WERI-Rb-1 (cell line): Measurements from ENCODE around the gene PRKCA.

Experiments
- DNase-seq: peaks from one replicate; pipeline ENCODE4 v3.0.0-alpha.2; 2020
- H3K27ac ChIP-seq: fragments of 250-450 bp; sonication (Bioruptor Pico); 2 replicates; pipeline ENCODE4 v1.5.1; 2020; ENCODE audit warnings: mild to moderate bottlenecking, moderate library complexity
- H3K27me3 ChIP-seq: fragments of 250-450 bp; sonication (Bioruptor Pico); 2 replicates; pipeline ENCODE4 v1.5.1; 2021; ENCODE audit warnings: mild to moderate bottlenecking, low read depth, moderate library complexity; ENCODE audit not compliant: insufficient read depth, severe bottlenecking
- H3K36me3 ChIP-seq: fragments of 250-450 bp; sonication (Bioruptor Pico); 2 replicates; pipeline ENCODE4 v1.5.1; 2020; ENCODE audit warnings: mild to moderate bottlenecking, moderate library complexity
- H3K4me3 ChIP-seq: 2 replicates; pipeline ENCODE4 v1.5.1; 2011; ENCODE audit warnings: low read depth, mild to moderate bottlenecking, control low read depth, low read length
- H3K9me3 ChIP-seq: fragments of 250-450 bp; sonication (Bioruptor Pico); 2 replicates; pipeline ENCODE4 v1.5.1; 2021; ENCODE audit warnings: mild to moderate bottlenecking, moderate library complexity; ENCODE audit not compliant: severe bottlenecking
- CTCF ChIP-seq: IDR thresholded peaks from 2 replicates; pipeline ENCODE4 v1.5.1; 2011; ENCODE audit warnings: low read depth, mild to moderate bottlenecking, control low read depth, inconsistent platforms, low read length

PRKCA gene

GRCh38 chr17:66272811-66273585 is 29.4 kb upstream of the PRKCA start:
- no peak overlapping the region for H3K27ac ChIP-seq
- peaks cover 9% of the 10 kb centered on the region for H3K9me3 ChIP-seq
- H3K27me3 ChIP-seq = no peaks in the 10 kb centered on the region
- H3K36me3 ChIP-seq = no peaks in the 10 kb centered on the region
- no peak for TF ChIP-seq CTCF
- H3K4me3 ChIP-seq = no peak overlapping the region
- no peak for DNase-seq

DNA sequence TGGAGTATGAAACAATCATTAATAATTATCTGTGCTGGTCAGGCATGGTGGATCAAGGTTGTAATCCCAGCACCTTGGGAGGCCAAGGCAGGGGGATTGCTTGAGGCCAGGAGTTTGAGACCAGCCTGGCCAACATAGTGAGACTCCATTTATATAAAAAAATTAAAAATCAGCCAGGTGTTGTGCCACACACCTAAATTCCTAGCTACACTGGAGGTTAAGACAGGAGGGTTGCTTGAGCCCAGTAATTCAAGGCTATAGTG is 28.9 kb upstream of the PRKCA start:
- no peak overlapping the region for H3K4me3 ChIP-seq
- H3K27me3 ChIP-seq = no peaks in the 10 kb centered on the region
- no peak overlapping the region for H3K27ac ChIP-seq
- no peak for DNase-seq
- H3K9me3 ChIP-seq = peaks cover 9% of the 10 kb centered on the region
- no peaks in the 10 kb centered on the region for H3K36me3 ChIP-seq
- TF ChIP-seq CTCF = no peak

DNA sequence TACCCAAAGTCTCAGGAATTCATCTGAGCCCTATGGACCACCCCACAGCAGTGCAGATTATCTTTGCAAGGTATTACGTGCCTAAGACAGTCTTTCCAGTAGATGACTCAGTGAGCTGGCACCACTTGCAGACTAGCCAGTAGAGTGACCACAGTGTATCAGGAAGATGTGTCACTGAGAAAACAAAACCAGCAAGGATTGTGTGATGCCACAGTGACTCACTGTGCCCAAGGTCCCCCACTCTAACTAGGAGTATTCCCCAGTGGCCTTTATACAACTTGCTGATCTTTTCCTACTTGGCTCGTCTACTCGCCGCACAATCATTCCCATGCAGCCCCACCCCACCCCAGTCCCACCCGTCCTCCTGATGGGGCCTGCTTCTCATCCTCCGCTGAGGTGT is 26.8 kb upstream of the PRKCA start:
- DNase-seq = no peak

GRCh38 chr17:66276328-66276937 is 26.0 kb upstream of the PRKCA start:
- no peak overlapping the region for H3K27ac ChIP-seq
- H3K9me3 ChIP-seq = peaks cover 6% of the 10 kb centered on the region
- H3K27me3 ChIP-seq = no peaks in the 10 kb centered on the region
- no peak for DNase-seq
- TF ChIP-seq CTCF = no peak
- H3K4me3 ChIP-seq = no peak overlapping the region
- H3K36me3 ChIP-seq = no peaks in the 10 kb centered on the region

More for the DNA sequence above, 26.8 kb upstream of the PRKCA start:
- Histone ChIP-seq H3K4me3 (no peak overlapping the region), H3K27me3 (no peaks in the 10 kb centered on the region), H3K9me3 (peaks cover 9% of the 10 kb centered on the region), H3K36me3 (no peaks in the 10 kb centered on the region), H3K27ac (no peak overlapping the region)
- no peak for TF ChIP-seq CTCF

DNA sequence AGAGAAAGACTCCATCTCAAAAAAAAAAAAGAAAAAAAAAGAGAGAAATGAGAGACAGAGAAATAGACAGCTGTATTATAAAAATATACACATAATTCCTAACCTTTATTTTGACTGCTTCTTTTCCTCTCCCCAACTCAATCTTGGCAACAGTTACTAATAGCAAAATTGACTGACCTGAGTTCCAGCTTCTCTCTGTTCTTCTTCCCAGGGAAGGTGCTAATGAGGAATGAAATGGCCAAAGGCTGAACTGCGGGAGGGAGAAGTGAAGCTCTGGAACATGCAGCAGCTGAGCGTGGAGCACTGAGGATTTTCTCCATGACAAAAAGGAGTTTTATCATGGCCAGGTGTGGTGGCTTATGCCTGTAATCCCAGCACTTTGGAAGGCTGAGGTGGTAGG is 25.2 kb upstream of the PRKCA start:
- Histone ChIP-seq H3K4me3 (no peak overlapping the region), H3K36me3 (no peaks in the 10 kb centered on the region), H3K27me3 (no peaks in the 10 kb centered on the region), H3K9me3 (no peaks in the 10 kb centered on the region), H3K27ac (no peak overlapping the region)
- no peak for DNase-seq
- TF ChIP-seq CTCF = no peak
